GM23338 (cell line): ENCODE data around the gene ARL13B. TPM values are rescaled to one million over a fixed set of nuclear protein-coding genes. Genes with fewer than 3 reads are reported as not detected.

ENCODE experiments used
- ATAC-seq: fragments of 200-7000 bp; cut with Tn5 transposase; 3 replicates; pipeline ENCODE4 v1.9.1; 2020
- DNase-seq: peaks from one replicate; pipeline ENCODE4 v3.0.0-alpha.2; 2015; ENCODE audit warnings: low spot score
- H2AFZ ChIP-seq: fragments of 200-600 bp; sonication (generic); 2 replicates; pipeline ENCODE4 v1.8.0; 2016; ENCODE audit warnings: antibody characterized with exemption, mild to moderate bottlenecking, moderate library complexity
- H3F3A ChIP-seq: fragments of 200-600 bp; sonication (generic); replicated peaks from 2 replicates; pipeline ENCODE4 v1.8.0; 2017; ENCODE audit warnings: antibody characterized with exemption, mixed run types, low read depth
- H3K27ac ChIP-seq: fragments of 200-600 bp; sonication (generic); 2 replicates; pipeline ENCODE4 v1.6.1; 2016; ENCODE audit warnings: low read depth
- H3K27me3 ChIP-seq: fragments of 200-600 bp; sonication (generic); 2 replicates; pipeline ENCODE4 v1.8.0; 2016; ENCODE audit warnings: mild to moderate bottlenecking, mixed run types, moderate library complexity; ENCODE audit not compliant: insufficient read depth
- H3K36me3 ChIP-seq: fragments of 200-600 bp; sonication (generic); 2 replicates; pipeline ENCODE4 v1.8.0; 2016; ENCODE audit warnings: mild to moderate bottlenecking; ENCODE audit not compliant: insufficient read depth
- H3K4me1 ChIP-seq: fragments of 200-600 bp; sonication (generic); 2 replicates; pipeline ENCODE4 v1.8.0; 2016; ENCODE audit warnings: mild to moderate bottlenecking, moderate library complexity; ENCODE audit not compliant: insufficient read depth
- H3K4me2 ChIP-seq: fragments of 200-600 bp; sonication (generic); 2 replicates; pipeline ENCODE4 v1.7.1; 2017; ENCODE audit warnings: mixed run types
- H3K4me3 ChIP-seq: fragments of 200-600 bp; sonication (generic); 2 replicates; pipeline ENCODE4 v1.6.1; 2016; ENCODE audit warnings: mixed run types
- H3K79me2 ChIP-seq: fragments of 200-600 bp; sonication (generic); replicated peaks from 2 replicates; pipeline ENCODE4 v1.8.0; 2017; ENCODE audit warnings: mild to moderate bottlenecking; ENCODE audit not compliant: insufficient read depth
- H3K9me2 ChIP-seq: fragments of 200-600 bp; sonication (generic); 2 replicates; pipeline ENCODE4 v1.8.0; 2017; ENCODE audit not compliant: insufficient read depth
- H4K20me1 ChIP-seq: fragments of 200-600 bp; sonication (generic); replicated peaks from 2 replicates; pipeline ENCODE4 v1.8.0; 2017; ENCODE audit warnings: mild to moderate bottlenecking; ENCODE audit not compliant: insufficient read depth
- H3K27ac Mint-ChIP-seq: 2 replicates; pipeline ENCODE4 v1.8.0; 2020; ENCODE audit warnings: inconsistent platforms, mild to moderate bottlenecking, moderate library complexity, mixed read lengths
- H3K27me3 Mint-ChIP-seq: 3 replicates; pipeline ENCODE4 v1.8.0; 2022; ENCODE audit warnings: low read depth, mild to moderate bottlenecking, moderate library complexity, mixed read lengths, inconsistent platforms; ENCODE audit not compliant: insufficient read depth, poor library complexity
- H3K36me3 Mint-ChIP-seq: 3 replicates; pipeline ENCODE4 v1.8.0; 2021; ENCODE audit warnings: low read depth, mild to moderate bottlenecking, inconsistent platforms, moderate library complexity, mixed read lengths
- H3K4me1 Mint-ChIP-seq: 3 replicates; pipeline ENCODE4 v1.8.0; 2020; ENCODE audit warnings: mild to moderate bottlenecking, inconsistent platforms, mixed read lengths
- H3K4me3 Mint-ChIP-seq: 3 replicates; pipeline ENCODE4 v1.8.0; 2021; ENCODE audit warnings: moderate library complexity, mild to moderate bottlenecking, inconsistent platforms, mixed read lengths
- H3K9me3 Mint-ChIP-seq: 3 replicates; pipeline ENCODE4 v1.8.0; 2020; ENCODE audit warnings: moderate library complexity, mild to moderate bottlenecking, inconsistent platforms, mixed read lengths
- CREB1 ChIP-seq: fragments of 250-450 bp; sonication (Bioruptor Pico); IDR thresholded peaks from 2 replicates; pipeline ENCODE4 v1.5.0; 2020; ENCODE audit warnings: low read depth, mild to moderate bottlenecking, moderate library complexity
- CTCF ChIP-seq, 2 experiments: fragments of 200-600 bp in 1 of 2; sonication (generic) in 1 of 2; conservative IDR thresholded peaks; 2 replicates each; pipeline versions ENCODE4 v1.5.1 to v1.6.1; 2016 to 2017; ENCODE audit warnings: antibody characterized with exemption in 2 of 2, low read depth in 2 of 2, mild to moderate bottlenecking in 2 of 2, moderate library complexity in 1 of 2
- EZH2phosphoT487 ChIP-seq: fragments of 200-600 bp; sonication (generic); IDR thresholded peaks from one replicate; pipeline ENCODE4 v1.8.1; 2018; ENCODE audit warnings: antibody characterized with exemption; ENCODE audit not compliant: unreplicated experiment
- JUNB ChIP-seq: IDR thresholded peaks from one replicate; pipeline ENCODE4 v1.6.1; 2016; ENCODE audit warnings: antibody characterized with exemption; ENCODE audit not compliant: unreplicated experiment
- NANOG ChIP-seq: IDR thresholded peaks from 2 replicates; pipeline ENCODE4 v1.6.1; 2016; ENCODE audit warnings: antibody characterized with exemption, borderline replicate concordance
- POLR2AphosphoS5 ChIP-seq: IDR thresholded peaks from 2 replicates; pipeline ENCODE4 v1.6.1; 2016; ENCODE audit warnings: antibody characterized with exemption, low read depth
- REST ChIP-seq: IDR thresholded peaks from one replicate; pipeline ENCODE4 v1.6.1; 2018; ENCODE audit warnings: antibody characterized with exemption; ENCODE audit not compliant: unreplicated experiment
- ZNF114 ChIP-seq: fragments of 250-450 bp; sonication (Bioruptor Pico); IDR thresholded peaks from 2 replicates; pipeline ENCODE4 v1.5.0; 2020; ENCODE audit warnings: mild to moderate bottlenecking, moderate library complexity
- ZNF331 ChIP-seq: fragments of 250-450 bp; sonication (Bioruptor Pico); IDR thresholded peaks from 2 replicates; pipeline ENCODE4 v1.5.0; 2020; ENCODE audit warnings: low read depth, mild to moderate bottlenecking, moderate library complexity
- polyA plus RNA-seq: library from polyadenylated mRNA; unstranded; fragments of >200 nt; fragmentation: Nextera tagmentation; extraction: Ambion mirVana; gene quantifications from 2 replicates; pipeline ENCODE4 v1.2.1, GENCODE V29; 2016
- total RNA-seq: library from RNA; depleted of rRNA; stranded (reverse); fragments of >200 nt; shearing (Covaris generic); gene quantifications from 2 replicates; pipeline ENCODE4 v1.2.3, GENCODE V29; 2014
- TF ChIP-seq, protein P1 (sequence below): IDR thresholded peaks from 2 replicates; pipeline ENCODE4 v1.6.1; 2016; ENCODE audit warnings: antibody characterized with exemption

Gene ARL13B
- total and polyA plus RNA-seq, 2 experiments from 2014 or later = 7.9 to 17.1 TPM

DNA sequence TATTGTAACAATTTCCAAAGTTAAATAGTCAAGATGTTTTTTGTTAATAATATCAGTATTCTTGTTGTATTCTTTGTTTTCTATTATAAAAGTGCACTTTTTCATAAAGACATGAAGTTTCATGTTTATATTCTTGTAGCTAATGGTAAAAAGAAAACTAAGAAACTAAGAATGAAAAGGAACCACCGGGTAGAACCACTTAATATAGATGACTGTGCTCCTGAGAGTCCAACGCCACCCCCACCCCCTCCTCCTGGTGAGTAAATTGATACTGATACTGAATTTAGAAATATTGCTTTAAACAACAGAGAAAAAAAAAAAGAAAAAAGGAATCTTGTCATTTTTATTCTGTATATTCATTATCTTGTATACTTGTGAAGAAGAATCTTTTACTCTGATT is 69.3 kb downstream of the ARL13B start:
- Histone ChIP-seq H3K4me2 (no peak overlapping the region), H3K79me2 (no peaks in the 10 kb centered on the region), H3K4me3 (no peak overlapping the region), H2AFZ (no peak overlapping the region), H3K9me2 (no peaks in the 10 kb centered on the region), H3K4me1 (no peaks in the 10 kb centered on the region), H3F3A (no peaks in the 10 kb centered on the region), H3K27ac (no peak overlapping the region), H4K20me1 (no peaks in the 10 kb centered on the region), H3K27me3 (no peaks in the 10 kb centered on the region), H3K36me3 (peaks cover 3% of the 10 kb centered on the region; the same call in 1 of the 2 replicates)
- H3K4me1 Mint-ChIP-seq = no peaks in the 10 kb centered on the region
- no peak overlapping the region for H3K4me3 Mint-ChIP-seq
- H3K9me3 Mint-ChIP-seq = peaks cover 16% of the 10 kb centered on the region
- ATAC-seq (no peak), DNase-seq (no peak)
- H3K36me3 Mint-ChIP-seq = peaks cover 16% of the 10 kb centered on the region
- peaks cover 9% of the 10 kb centered on the region for H3K27me3 Mint-ChIP-seq
- TF ChIP-seq NANOG = no peak
- no peak for TF ChIP-seq POLR2AphosphoS5
- no peak for TF ChIP-seq ZNF331 (CRISPR knock-in tag)
- no peak for TF ChIP-seq REST
- no peak for TF ChIP-seq CTCF (conservative IDR thresholded peaks at IDR 0.05; ENCODE audit: low read depth in 2 of 2)
- TF ChIP-seq, protein P1, sequence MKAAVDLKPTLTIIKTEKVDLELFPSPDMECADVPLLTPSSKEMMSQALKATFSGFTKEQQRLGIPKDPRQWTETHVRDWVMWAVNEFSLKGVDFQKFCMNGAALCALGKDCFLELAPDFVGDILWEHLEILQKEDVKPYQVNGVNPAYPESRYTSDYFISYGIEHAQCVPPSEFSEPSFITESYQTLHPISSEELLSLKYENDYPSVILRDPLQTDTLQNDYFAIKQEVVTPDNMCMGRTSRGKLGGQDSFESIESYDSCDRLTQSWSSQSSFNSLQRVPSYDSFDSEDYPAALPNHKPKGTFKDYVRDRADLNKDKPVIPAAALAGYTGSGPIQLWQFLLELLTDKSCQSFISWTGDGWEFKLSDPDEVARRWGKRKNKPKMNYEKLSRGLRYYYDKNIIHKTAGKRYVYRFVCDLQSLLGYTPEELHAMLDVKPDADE = no peak
- no peak for TF ChIP-seq CREB1 (CRISPR knock-in tag)
- no peak for TF ChIP-seq ZNF114 (CRISPR knock-in tag)
- no peak for TF ChIP-seq EZH2phosphoT487
- no peak overlapping the region for H3K27ac Mint-ChIP-seq

DNA sequence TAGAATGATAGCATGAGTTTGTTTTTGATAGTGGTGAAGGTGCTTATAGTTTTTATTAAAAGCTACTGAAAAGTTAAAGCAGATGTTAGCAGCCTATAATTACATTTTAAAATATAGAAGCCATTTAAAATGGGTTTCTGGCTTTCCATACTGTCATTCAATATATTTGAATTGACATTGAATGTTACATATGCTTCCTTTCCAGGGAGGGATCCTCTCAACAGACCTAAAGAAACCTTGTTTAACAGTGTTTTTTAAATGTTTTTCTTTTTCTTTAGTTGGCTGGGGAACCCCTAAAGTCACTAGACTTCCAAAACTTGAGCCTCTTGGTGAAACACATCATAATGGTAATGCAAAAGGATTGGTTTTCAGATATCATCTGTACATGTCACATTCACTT is 70.6 kb downstream of the ARL13B start:
- no peaks in the 10 kb centered on the region for H3K9me2 ChIP-seq
- TF ChIP-seq, protein P1 = no peak
- TF ChIP-seq ZNF114 (CRISPR knock-in tag) = no peak
- no peak for TF ChIP-seq JUNB
- TF ChIP-seq CREB1 (CRISPR knock-in tag) = no peak

More for the DNA sequence above, 70.6 kb downstream of the ARL13B start:
- DNase-seq (no peak), ATAC-seq (no peak)
- H2AFZ ChIP-seq = no peak overlapping the region
- no peaks in the 10 kb centered on the region for H3F3A ChIP-seq
- Mint-ChIP-seq H3K27ac (no peak overlapping the region), H3K4me3 (no peak overlapping the region), H3K9me3 (peaks cover 6% of the 10 kb centered on the region), H3K36me3 (peaks cover 3% of the 10 kb centered on the region), H3K27me3 (peaks cover 1% of the 10 kb centered on the region), H3K4me1 (no peaks in the 10 kb centered on the region)
- H3K27me3 ChIP-seq = no peaks in the 10 kb centered on the region
- no peak overlapping the region for H3K4me2 ChIP-seq
- no peak overlapping the region for H3K27ac ChIP-seq
- no peaks in the 10 kb centered on the region for H4K20me1 ChIP-seq
- H3K36me3 ChIP-seq = no peaks in the 10 kb centered on the region
- no peak overlapping the region for H3K4me3 ChIP-seq
- no peaks in the 10 kb centered on the region for H3K79me2 ChIP-seq
- no peaks in the 10 kb centered on the region for H3K4me1 ChIP-seq
